HepG2 (cell line): ENCODE measurements around the gene DENND10. TPM values are rescaled to one million over a fixed set of nuclear protein-coding genes. Genes with fewer than 3 reads are reported as not detected.

Source experiments
- ATAC-seq: fragments of 200-7000 bp; cut with Tn5 transposase; 3 replicates; pipeline ENCODE4 v1.9.1; 2020; ENCODE audit warnings: mild to moderate bottlenecking, moderate library complexity
- BruUV-seq: library from RNA; stranded (reverse); fragments of 400-500 nt; replicated peaks from 2 replicates; lab custom pipeline; 2021; lab: Mats Ljungman, UMichigan
- CTCF ChIA-PET: fragments of 300-600 bp; formaldehyde crosslinking; extraction: SDS; loops from one replicate; lab custom pipeline; 2021; ENCODE audit warnings: low total read pairs, inconsistent platforms, low intra/inter-chr PET ratio; lab: Yijun Ruan, JAX
- POLR2A ChIA-PET: fragments of 350-600 bp; sonication (Branson Sonifier 250); formaldehyde crosslinking; loops from one replicate; lab custom pipeline; 2020; ENCODE audit warnings: antibody characterized with exemption, inconsistent platforms; lab: Yijun Ruan, JAX
- DNase-seq: peaks from one replicate; pipeline ENCODE4 v3.0.0-alpha.2; 2015; ENCODE audit warnings: low spot score
- FAIRE-seq: peaks from 3 replicates; lab custom pipeline; 2011; peaks lifted over from hg19 to GRCh38; lab: Jason Lieb, UNC
- H2AFZ ChIP-seq: one replicate; pipeline ENCODE4 v1.6.1; 2011; ENCODE audit warnings: low read length, inconsistent platforms
- H3K27ac ChIP-seq: fragments of 300-600 bp; 3 replicates; pipeline ENCODE4 v1.8.0; 2011; ENCODE audit warnings: mixed run types, mild to moderate bottlenecking, mixed read lengths, low read length, inconsistent platforms; ENCODE audit not compliant: insufficient read depth; ENCODE audit errors: extremely low read length
- H3K27me3 ChIP-seq, 2 experiments: fragments of 200-600 bp in 1 of 2; 2 replicates in 1 of 2; 3 replicates in 1 of 2; pipeline versions ENCODE4 v1.6.0 to v1.8.0; 2011; ENCODE audit warnings: low read length in 2 of 2, mild to moderate bottlenecking in 2 of 2, moderate library complexity in 2 of 2, inconsistent platforms in 1 of 2; ENCODE audit not compliant: insufficient read depth in 2 of 2, control insufficient read depth in 1 of 2
- H3K36me3 ChIP-seq, 2 experiments: fragments of 200-600 bp in 1 of 2; replicated peaks in 1 of 2; 2 replicates in 1 of 2; 3 replicates in 1 of 2; pipeline versions ENCODE4 v1.5.1 to v1.8.0; 2011; ENCODE audit warnings: low read length in 2 of 2, inconsistent platforms in 1 of 2; ENCODE audit not compliant: insufficient read depth in 2 of 2, control insufficient read depth in 1 of 2
- H3K4me1 ChIP-seq: 2 replicates; pipeline ENCODE4 v1.5.1; 2012; ENCODE audit warnings: low read length, inconsistent platforms; ENCODE audit not compliant: insufficient read depth
- H3K4me2 ChIP-seq: 2 replicates; pipeline ENCODE4 v1.6.0; 2011; ENCODE audit warnings: low read depth, low read length, inconsistent platforms
- H3K4me3 ChIP-seq, 3 experiments: fragments of 200-600 bp in 1 of 3; sonication (generic), shearing (Covaris generic) in 1 of 3; replicated peaks in 1 of 3; 2 replicates each; pipeline ENCODE4 v1.5.1; 2011 to 2016; ENCODE audit warnings: low read length in 3 of 3, inconsistent platforms in 2 of 3, low read depth in 2 of 3, mild to moderate bottlenecking in 2 of 3, control low read depth in 1 of 3, mixed read lengths in 1 of 3; ENCODE audit not compliant: insufficient read depth in 1 of 3
- H3K79me2 ChIP-seq: one replicate; pipeline ENCODE4 v1.6.1; 2011; ENCODE audit warnings: low read length, inconsistent platforms; ENCODE audit not compliant: insufficient read depth
- H3K9ac ChIP-seq: 2 replicates; pipeline ENCODE4 v1.6.0; 2011; ENCODE audit warnings: mild to moderate bottlenecking, low read depth, low read length, inconsistent platforms; ENCODE audit not compliant: insufficient read depth
- H3K9me3 ChIP-seq: 2 replicates; pipeline ENCODE4 v1.5.1; 2012; ENCODE audit warnings: mild to moderate bottlenecking, low read length
- H4K20me1 ChIP-seq: 2 replicates; pipeline ENCODE4 v1.6.0; 2011; ENCODE audit warnings: inconsistent platforms, mild to moderate bottlenecking, low read length, moderate library complexity; ENCODE audit not compliant: insufficient read depth
- AGO1 ChIP-seq: fragments of 200-400 bp; formaldehyde crosslinking; IDR thresholded peaks from 2 replicates; pipeline ENCODE4 v1.6.1; 2017; ENCODE audit warnings: mild to moderate bottlenecking, low read depth, low read length, moderate library complexity; ENCODE audit not compliant: poor library complexity, severe bottlenecking
- ATRX ChIP-seq: sonication (generic); formaldehyde crosslinking; IDR thresholded peaks from 2 replicates; pipeline ENCODE4 v1.4.0; 2020; ENCODE audit warnings: missing genetic modification reagents, borderline replicate concordance
- FIP1L1 ChIP-seq: fragments of 200-400 bp; formaldehyde crosslinking; IDR thresholded peaks from 2 replicates; pipeline ENCODE4 v1.6.1; 2018; ENCODE audit warnings: low read depth, mild to moderate bottlenecking, low read length, moderate library complexity, borderline replicate concordance; ENCODE audit not compliant: insufficient read depth
- KLF6 ChIP-seq: IDR thresholded peaks from 2 replicates; pipeline ENCODE4 v1.8.0; 2016; ENCODE audit warnings: missing biosample characterization, missing genetic modification reagents
- ZFP37 ChIP-seq: sonication (generic); formaldehyde crosslinking; IDR thresholded peaks from 2 replicates; pipeline ENCODE4 v1.4.0; 2020; ENCODE audit warnings: missing genetic modification reagents, borderline replicate concordance
- ZXDC ChIP-seq: sonication (generic); formaldehyde crosslinking; IDR thresholded peaks from 2 replicates; pipeline ENCODE4 v1.5.0; 2020; ENCODE audit warnings: mild to moderate bottlenecking, missing genetic modification reagents
- WGBS: methylation state at CpG from one replicate; pipeline ENCODE4 v1.1.6; 2017; ENCODE audit warnings: low lambda C conversion rate; 5-methylcytosine and 5-hydroxymethylcytosine counted together
- in situ Hi-C: cut with HindIII; loops from 2 replicates; pipeline ENCODE4 v1.10.0; 2017; ENCODE audit warnings: low pct_unique_long_range_greater_than_20kb; ENCODE audit not compliant: extremely low pct_ligation_motif_present
- intact Hi-C: fragments of 100-400 bp; cut with micrococcal nuclease; formaldehyde crosslinking; loops from one replicate; pipeline ENCODE4 v1.10.0; 2022; ENCODE audit not compliant: unreplicated experiment
- polyA plus RNA-seq, 8 experiments: library from polyadenylated mRNA; depleted of rRNA in 3 of 8; stranded (reverse) in 7 of 8; unstranded in 1 of 8; fragments of >200 nt; fragmentation: Illumina TruSeq in 4 of 8; extraction: Trizol in 4 of 8; gene quantifications; 2 replicates each; pipeline versions ENCODE4 v1.2.1 to v1.2.3, GENCODE V29; 2011 to 2016; ENCODE audit warnings: low read depth in 4 of 8, missing spikeins in 1 of 8, mixed read lengths in 1 of 8; ENCODE audit not compliant: insufficient read depth in 1 of 8
- total RNA-seq, 5 experiments: library from RNA; depleted of rRNA; stranded (reverse); fragments of >200 nt; fragmentation: Illumina TruSeq; extraction: Trizol; gene quantifications; 2 replicates each; pipeline ENCODE4 v1.2.3, GENCODE V29; 2016; ENCODE audit warnings: low read depth in 1 of 5
- TF ChIP-seq, protein P1 (sequence below): sonication (generic); formaldehyde crosslinking; IDR thresholded peaks from 2 replicates; pipeline ENCODE4 v1.4.0; 2020; ENCODE audit warnings: missing genetic modification reagents, low read depth, mild to moderate bottlenecking, borderline replicate concordance
- TF ChIP-seq, protein P2 (sequence below): IDR thresholded peaks from 2 replicates; pipeline ENCODE4 v1.6.1; 2012; ENCODE audit warnings: low read length, improper control_type of control experiment

DENND10 gene
- total and polyA plus RNA-seq, 2 of the 13 experiments (the other 11 are each of a cell fraction or from before 2014, with no cell fraction given): 43.7 to 78.8 TPM

GRCh38 chr10:119149157-119149556 is 45.2 kb downstream of the DENND10 start:
- Histone ChIP-seq H3K79me2 (no peaks in the 10 kb centered on the region), H3K4me2 (no peak overlapping the region)
- TF ChIP-seq ZFP37 (CRISPR knock-in tag): no peak
- no peak for TF ChIP-seq ATRX (CRISPR knock-in tag)
- no peak for TF ChIP-seq FIP1L1
- TF ChIP-seq, protein P1, sequence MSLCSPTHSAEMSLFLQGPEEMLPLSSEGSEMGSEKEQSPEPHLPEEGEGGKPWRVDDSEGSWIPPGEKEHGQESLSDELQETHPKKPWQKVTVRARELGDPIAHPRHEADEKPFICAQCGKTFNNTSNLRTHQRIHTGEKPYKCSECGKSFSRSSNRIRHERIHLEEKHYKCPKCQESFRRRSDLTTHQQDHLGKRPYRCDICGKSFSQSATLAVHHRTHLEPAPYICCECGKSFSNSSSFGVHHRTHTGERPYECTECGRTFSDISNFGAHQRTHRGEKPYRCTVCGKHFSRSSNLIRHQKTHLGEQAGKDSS: no peak
- no peak for TF ChIP-seq KLF6
- TF ChIP-seq ZXDC: no peak
- no peak for TF ChIP-seq AGO1
- TF ChIP-seq, protein P2, sequence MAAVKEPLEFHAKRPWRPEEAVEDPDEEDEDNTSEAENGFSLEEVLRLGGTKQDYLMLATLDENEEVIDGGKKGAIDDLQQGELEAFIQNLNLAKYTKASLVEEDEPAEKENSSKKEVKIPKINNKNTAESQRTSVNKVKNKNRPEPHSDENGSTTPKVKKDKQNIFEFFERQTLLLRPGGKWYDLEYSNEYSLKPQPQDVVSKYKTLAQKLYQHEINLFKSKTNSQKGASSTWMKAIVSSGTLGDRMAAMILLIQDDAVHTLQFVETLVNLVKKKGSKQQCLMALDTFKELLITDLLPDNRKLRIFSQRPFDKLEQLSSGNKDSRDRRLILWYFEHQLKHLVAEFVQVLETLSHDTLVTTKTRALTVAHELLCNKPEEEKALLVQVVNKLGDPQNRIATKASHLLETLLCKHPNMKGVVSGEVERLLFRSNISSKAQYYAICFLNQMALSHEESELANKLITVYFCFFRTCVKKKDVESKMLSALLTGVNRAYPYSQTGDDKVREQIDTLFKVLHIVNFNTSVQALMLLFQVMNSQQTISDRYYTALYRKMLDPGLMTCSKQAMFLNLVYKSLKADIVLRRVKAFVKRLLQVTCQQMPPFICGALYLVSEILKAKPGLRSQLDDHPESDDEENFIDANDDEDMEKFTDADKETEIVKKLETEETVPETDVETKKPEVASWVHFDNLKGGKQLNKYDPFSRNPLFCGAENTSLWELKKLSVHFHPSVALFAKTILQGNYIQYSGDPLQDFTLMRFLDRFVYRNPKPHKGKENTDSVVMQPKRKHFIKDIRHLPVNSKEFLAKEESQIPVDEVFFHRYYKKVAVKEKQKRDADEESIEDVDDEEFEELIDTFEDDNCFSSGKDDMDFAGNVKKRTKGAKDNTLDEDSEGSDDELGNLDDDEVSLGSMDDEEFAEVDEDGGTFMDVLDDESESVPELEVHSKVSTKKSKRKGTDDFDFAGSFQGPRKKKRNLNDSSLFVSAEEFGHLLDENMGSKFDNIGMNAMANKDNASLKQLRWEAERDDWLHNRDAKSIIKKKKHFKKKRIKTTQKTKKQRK: no peak
- TF ChIP-seq, all 625 proteins: peak for 0
- Histone ChIP-seq H3K9me3 (no peaks in the 10 kb centered on the region), H3K27ac (no peak overlapping the region), H3K27me3 (no peaks in the 10 kb centered on the region; a peak in 1 of 5 replicates), H3K36me3 (peaks cover 14 to 48% of the 10 kb centered on the region in 2 experiments), H3K4me3 (no peak overlapping the region), H2AFZ (no peak overlapping the region), H4K20me1 (no peaks in the 10 kb centered on the region), H3K9ac (no peak overlapping the region), H3K4me1 (no peaks in the 10 kb centered on the region)
- CTCF ChIA-PET: no interaction called here
- intact Hi-C loops (no loop called here), in situ Hi-C loops (no loop called here)
- FAIRE-seq: no peak
- DNase-seq: no peak
- WGBS: 98% methylated on average over 8 of the region's 8 CpGs
- ATAC-seq: no peak
- BruUV-seq: no TSS peak
- POLR2A ChIA-PET: no interaction called here
